ENCODE data around the gene MYO15B.

The MYO15B gene

GRCh38 chr17:75621489-75621888 is 33.9 kb downstream of the MYO15B start:
- TF ChIP-seq SPI1 (IDR thresholded peaks at IDR 0.05; ENCODE audit: borderline replicate concordance, low read depth): no peak
- no peak for TF ChIP-seq GABPA (IDR thresholded peaks at IDR 0.05; ENCODE audit: low read depth)
- TF ChIP-seq POLR2AphosphoS5 (IDR thresholded peaks at IDR 0.05; ENCODE audit: low read depth): no peak
- TF ChIP-seq, protein P1, sequence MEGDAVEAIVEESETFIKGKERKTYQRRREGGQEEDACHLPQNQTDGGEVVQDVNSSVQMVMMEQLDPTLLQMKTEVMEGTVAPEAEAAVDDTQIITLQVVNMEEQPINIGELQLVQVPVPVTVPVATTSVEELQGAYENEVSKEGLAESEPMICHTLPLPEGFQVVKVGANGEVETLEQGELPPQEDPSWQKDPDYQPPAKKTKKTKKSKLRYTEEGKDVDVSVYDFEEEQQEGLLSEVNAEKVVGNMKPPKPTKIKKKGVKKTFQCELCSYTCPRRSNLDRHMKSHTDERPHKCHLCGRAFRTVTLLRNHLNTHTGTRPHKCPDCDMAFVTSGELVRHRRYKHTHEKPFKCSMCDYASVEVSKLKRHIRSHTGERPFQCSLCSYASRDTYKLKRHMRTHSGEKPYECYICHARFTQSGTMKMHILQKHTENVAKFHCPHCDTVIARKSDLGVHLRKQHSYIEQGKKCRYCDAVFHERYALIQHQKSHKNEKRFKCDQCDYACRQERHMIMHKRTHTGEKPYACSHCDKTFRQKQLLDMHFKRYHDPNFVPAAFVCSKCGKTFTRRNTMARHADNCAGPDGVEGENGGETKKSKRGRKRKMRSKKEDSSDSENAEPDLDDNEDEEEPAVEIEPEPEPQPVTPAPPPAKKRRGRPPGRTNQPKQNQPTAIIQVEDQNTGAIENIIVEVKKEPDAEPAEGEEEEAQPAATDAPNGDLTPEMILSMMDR (IDR thresholded peaks at IDR 0.05; ENCODE audit: insufficient read depth, low read length): no peak
- TF ChIP-seq REST (IDR thresholded peaks at IDR 0.05; ENCODE audit: insufficient replicate concordance, low read depth): no peak
- Histone ChIP-seq H3K27ac (replicated peaks) (no peak overlapping the region), H3K4me3 (replicated peaks; ENCODE audit: insufficient read depth, low read length) (no peak overlapping the region), H3K27me3 (ENCODE audit: insufficient read depth, poor library complexity, severe bottlenecking) (no peaks in the 10 kb centered on the region)
- no peak for DNase-seq (ENCODE audit: low read depth in 1 of 2, low spot score in 1 of 2)

DNA sequence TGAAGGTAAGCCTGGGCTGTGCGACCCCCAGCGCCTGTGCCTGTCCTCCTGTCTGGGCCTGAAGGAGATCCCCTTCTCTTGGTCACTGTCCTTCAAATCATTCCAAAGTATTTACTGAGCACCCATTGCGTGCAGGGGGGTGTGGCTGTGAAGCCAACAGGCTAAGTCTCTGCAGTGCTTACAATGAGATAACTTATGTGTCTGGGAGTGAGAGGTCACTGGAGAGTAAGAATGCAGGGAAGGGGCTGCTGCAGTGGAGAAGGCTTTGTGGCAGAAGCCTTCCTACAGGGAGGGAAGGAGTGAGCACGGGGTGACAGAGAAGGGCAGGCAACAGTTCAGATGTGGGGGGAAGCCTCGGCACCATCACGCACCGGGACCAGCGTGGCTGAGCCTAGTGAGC is 34.5 kb downstream of the MYO15B start:
- DNase-seq (ENCODE audit: low read depth in 1 of 2, low spot score in 1 of 2): no peak
- TF ChIP-seq SPI1 (IDR thresholded peaks at IDR 0.05; ENCODE audit: borderline replicate concordance, low read depth) (no peak), GABPA (IDR thresholded peaks at IDR 0.05; ENCODE audit: low read depth) (no peak), REST (IDR thresholded peaks at IDR 0.05; ENCODE audit: insufficient replicate concordance, low read depth) (no peak), POLR2AphosphoS5 (IDR thresholded peaks at IDR 0.05; ENCODE audit: low read depth) (no peak)
- TF ChIP-seq, protein P1 (IDR thresholded peaks at IDR 0.05; ENCODE audit: insufficient read depth, low read length): no peak
- no peaks in the 10 kb centered on the region for H3K27me3 ChIP-seq (ENCODE audit: insufficient read depth, poor library complexity, severe bottlenecking)
- H3K4me3 ChIP-seq (replicated peaks; ENCODE audit: insufficient read depth, low read length): no peak overlapping the region
- no peak overlapping the region for H3K27ac ChIP-seq (replicated peaks)

DNA sequence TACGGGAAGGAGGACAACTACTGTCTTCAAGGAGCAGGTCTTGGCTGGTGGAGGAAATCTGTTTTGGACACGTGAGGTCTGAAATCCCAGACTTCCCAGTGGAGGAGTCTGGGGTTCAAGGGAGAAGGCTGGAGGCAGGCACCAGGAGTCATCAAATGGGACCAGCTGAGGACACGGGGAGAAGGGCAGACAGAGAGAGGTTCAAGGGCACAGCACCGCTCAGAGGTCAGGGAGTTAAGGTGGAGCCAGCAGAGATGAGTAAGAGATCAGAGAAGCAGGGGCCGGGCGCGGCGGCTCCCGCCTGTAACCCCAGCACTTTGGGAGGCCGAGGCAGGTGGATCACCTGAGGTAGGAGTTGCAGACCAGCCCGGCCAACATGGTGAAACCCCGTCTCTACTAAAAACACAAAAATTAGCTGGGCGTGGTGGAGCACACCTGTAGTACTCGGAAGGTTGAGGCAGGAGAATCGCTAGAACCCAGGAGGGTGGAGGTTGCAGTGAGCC is 35.2 kb downstream of the MYO15B start:
- no peak overlapping the region for H3K4me3 ChIP-seq (replicated peaks; ENCODE audit: insufficient read depth, low read length)

GRCh38 chr17:75623386-75623785 is 35.8 kb downstream of the MYO15B start:
- no peak for DNase-seq (ENCODE audit: low read depth in 1 of 2, low spot score in 1 of 2)
- TF ChIP-seq POLR2AphosphoS5 (IDR thresholded peaks at IDR 0.05; ENCODE audit: low read depth) (no peak), GABPA (IDR thresholded peaks at IDR 0.05; ENCODE audit: low read depth) (no peak), REST (IDR thresholded peaks at IDR 0.05; ENCODE audit: insufficient replicate concordance, low read depth) (no peak), SPI1 (IDR thresholded peaks at IDR 0.05; ENCODE audit: borderline replicate concordance, low read depth) (no peak)
- TF ChIP-seq, protein P1 (IDR thresholded peaks at IDR 0.05; ENCODE audit: insufficient read depth, low read length): no peak
- Histone ChIP-seq H3K4me3 (replicated peaks; ENCODE audit: insufficient read depth, low read length) (no peak overlapping the region), H3K27me3 (ENCODE audit: insufficient read depth, poor library complexity, severe bottlenecking) (no peaks in the 10 kb centered on the region), H3K27ac (replicated peaks) (no peak overlapping the region)

More for the DNA sequence above, 35.2 kb downstream of the MYO15B start:
- TF ChIP-seq POLR2AphosphoS5 (IDR thresholded peaks at IDR 0.05; ENCODE audit: low read depth) (no peak), SPI1 (IDR thresholded peaks at IDR 0.05; ENCODE audit: borderline replicate concordance, low read depth) (no peak)
- DNase-seq (ENCODE audit: low read depth in 1 of 2, low spot score in 1 of 2): no peak
- Histone ChIP-seq H3K27me3 (ENCODE audit: insufficient read depth, poor library complexity, severe bottlenecking) (no peaks in the 10 kb centered on the region), H3K27ac (replicated peaks) (no peak overlapping the region)
